LoVo (cell line): ENCODE results near the gene COMT.

Experiments used
- DNase-seq: peaks from one replicate; pipeline ENCODE4 v3.0.0-alpha.2; 2016; ENCODE audit warnings: low spot score

The COMT gene

DNA sequence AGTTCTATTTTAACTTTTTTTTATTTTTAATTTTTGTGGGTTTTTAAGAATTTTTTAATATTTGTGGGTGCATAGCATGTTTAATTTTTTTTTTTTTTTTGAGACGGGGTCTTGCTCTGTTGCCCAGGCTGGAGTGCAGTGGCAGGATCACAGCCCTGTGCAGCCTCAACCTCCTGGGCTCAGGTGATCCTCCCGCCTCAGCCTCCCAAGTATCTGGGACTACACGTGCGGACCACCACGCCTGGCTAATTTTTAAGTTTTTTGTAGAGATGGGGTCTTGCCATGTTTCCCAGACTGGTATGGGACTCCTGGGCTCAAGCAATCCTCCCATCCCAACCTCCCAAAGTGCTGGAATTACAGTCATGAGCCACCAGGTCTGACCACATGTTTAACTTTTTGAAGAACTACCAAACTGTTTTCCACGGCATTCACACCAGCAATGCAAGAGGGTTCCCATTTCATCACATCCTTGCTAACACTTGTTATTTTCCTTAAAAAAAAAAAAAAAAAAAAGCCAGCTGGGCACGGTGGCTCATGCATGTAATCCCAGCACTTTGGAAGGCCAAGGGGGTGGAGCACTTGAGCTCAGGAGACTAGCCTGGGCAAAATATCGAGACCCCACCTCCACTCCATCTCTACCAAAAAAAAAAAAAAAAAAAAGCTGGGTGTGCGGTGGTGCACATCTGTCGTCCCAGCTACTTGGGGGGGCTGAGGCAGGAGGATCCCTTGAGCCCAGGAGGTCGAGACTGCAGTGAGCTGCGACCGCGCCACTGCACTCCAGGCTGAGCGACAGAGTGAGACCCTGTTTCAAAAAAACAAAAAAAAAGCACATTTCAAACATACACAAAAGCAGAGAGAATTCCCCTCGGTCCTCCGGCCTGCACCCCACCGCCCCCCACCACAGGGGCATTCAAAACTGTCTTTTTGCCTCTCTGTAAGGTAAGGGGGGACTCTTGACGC lies 16.8 kb downstream of the COMT start:
- DNase-seq, result no peak

DNA sequence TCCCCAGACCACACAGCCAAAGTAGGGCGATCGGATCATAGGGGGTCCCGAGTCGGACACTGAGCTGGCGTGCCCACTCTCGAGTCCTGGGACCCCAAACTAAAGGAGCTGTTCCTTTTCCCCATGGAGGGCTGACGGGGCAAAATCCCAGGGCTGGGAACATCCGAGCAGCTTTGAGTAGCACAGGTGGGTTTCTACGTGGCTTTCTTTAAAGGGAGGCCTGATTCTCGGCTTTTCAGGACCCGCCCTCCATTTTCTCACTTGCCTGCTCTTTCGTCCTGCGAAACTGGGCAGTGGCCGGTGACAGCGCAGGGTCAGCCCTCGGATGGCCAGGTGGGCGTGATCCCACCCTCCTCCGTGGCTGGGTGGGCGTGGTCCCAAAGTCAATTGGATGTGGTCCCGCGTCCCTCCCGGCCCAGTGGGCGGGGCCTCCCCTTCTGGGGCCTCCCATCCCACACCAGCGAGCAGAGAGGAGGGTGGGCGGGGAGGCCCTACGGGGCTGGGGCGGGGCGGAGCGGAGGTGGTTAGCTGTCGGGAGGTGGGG lies 17.5 kb downstream of the COMT start:
- no peak for DNase-seq

DNA sequence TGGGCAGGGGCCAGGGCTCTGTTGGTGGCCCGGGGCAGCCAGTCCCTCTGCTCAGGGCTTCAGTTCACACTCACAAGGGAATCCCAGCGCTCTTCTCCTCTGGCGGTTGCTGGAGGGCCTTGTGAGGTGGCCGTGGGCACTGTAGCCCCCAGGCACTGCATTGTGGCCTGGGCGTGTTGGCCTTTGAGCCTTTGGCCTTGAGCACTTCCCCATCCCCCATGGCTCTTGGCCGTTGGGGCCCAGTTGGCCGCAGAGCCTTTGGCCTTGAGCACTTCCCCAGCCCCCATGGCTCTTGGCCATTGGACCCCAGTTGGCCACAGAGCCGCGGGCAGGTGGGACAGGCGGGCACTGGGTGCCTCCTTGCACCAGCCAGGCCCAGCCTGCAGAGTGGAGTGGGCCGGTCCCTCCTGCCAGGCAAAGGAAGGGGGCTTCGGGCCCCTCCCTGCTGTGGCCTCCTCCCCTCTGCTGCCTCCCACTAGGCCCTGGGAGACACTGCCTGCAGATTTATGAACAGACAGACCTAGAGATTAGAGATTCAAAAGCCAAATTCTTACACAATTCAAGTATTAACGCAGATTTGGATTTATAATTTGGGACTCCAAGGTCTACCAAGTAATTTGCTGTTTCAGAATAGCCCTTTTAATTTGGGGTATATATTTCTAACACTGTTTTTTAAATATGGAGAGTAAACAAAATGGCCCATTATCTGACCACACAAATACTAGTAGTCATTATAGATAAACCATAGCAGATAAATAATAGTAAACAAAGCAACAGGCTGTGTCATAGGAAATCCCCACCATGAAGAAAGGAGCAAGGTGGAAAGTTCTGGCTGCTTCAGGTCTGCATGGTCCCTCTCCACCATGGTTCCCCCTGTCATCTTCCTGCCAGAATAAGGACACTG lies 18.3 kb downstream of the COMT start:
- no peak for DNase-seq

DNA sequence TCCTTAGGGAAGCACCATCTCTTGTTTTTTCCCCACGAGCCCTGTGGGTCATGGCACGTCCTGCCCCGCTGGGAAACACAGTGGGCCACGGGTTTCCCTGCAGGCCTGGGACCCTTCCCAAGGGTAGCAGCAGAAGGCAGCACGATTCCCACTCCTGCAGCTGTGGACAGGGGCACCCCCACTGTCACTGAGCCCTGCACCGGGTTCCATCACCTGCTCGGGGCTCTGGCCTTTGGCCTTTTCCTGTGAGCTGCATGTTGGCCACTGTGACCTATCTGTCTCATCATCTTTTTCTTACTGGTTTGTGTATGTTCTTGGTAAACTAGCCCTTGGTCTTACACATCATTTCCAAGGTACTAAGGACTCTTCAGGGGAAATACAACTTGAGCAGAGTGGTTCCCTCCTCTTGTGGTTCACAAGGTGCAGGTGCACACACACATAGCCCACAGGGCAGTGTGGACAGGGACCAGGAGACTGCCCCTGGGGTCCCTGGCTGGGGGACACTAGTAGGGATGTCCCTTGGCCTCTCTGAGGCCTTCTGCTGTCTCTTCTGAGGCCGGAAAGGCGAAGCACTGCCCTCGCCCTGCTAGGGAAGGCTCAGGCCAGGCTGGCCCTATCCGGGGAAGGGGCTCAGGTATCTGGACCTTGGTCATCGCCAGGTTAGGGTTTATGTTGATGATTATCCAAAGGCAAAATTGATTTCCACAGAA lies 19.1 kb downstream of the COMT start:
- DNase-seq, result no peak

GRCh38 chr22:19961201-19961580 lies 19.6 kb downstream of the COMT start:
- no peak for DNase-seq

DNA sequence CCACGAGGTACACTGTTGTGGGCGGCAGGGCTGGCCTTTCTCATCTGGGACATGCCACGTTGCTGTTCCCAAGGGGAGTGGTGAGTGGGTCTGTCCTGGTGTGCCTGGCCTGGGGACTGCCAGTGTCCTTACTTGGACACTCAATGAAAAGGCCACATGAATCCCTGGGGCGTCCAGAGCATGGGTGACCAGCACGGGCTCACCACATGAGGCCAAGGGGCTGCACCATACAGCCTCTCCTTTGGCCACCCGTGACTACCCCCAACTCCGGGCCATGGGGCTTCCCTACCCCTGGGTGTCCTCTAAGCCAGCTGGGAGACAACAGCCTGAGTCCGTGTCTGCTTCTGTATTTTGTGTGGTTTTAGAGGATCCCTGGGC lies 20.3 kb downstream of the COMT start:
- DNase-seq, result no peak

DNA sequence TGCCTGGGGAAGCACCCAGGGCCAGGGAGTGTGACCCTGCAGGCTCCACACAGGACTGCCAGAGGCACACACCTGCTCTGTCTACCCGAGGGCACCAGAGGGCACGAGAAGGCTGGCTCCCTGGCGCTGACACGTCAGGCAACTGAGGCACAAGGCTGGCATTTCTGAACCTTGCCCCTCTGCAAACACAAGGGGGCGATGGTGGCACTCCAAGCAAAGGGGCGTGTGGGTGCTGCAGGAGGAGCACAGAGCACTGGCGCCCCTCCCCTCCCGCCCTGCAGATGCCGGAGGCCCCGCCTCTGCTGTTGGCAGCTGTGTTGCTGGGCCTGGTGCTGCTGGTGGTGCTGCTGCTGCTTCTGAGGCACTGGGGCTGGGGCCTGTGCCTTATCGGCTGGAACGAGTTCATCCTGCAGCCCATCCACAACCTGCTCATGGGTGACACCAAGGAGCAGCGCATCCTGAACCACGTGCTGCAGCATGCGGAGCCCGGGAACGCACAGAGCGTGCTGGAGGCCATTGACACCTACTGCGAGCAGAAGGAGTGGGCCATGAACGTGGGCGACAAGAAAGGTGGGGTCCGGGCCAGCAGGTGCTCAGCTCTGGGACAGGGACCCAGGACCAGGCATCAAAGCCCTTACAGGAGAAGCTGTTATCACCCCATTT lies 20.8 kb downstream of the COMT start:
- peak; percentile 41 for DNase-seq

- DNase-seq, result peak; percentile 74
These were observed 21.6 kb downstream of the COMT start for GRCh38 chr22:19962909-19963806.

DNA sequence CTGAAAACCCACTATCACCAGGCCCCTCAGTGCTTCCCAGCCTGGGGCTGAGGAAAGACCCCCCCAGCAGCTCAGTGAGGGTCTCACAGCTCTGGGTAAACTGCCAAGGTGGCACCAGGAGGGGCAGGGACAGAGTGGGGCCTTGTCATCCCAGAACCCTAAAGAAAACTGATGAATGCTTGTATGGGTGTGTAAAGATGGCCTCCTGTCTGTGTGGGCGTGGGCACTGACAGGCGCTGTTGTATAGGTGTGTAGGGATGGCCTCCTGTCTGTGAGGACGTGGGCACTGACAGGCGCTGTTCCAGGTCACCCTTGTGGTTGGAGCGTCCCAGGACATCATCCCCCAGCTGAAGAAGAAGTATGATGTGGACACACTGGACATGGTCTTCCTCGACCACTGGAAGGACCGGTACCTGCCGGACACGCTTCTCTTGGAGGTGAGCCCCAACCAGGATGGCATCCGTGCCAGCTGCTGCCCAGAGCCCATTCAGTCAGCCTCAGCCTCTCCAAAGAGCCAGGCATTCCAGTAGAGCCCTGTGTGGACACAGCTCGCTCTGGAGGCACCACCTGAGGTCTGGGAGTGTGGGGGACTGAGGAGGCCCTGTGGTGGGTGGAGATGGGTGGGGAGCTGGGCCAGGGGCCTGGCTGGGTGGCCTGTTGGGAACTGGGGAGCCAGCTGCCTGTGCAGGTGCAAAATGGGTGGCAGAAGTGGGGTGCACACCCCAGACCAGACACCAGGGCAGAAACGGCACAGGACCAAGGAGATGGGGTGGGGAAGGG lies 22.5 kb downstream of the COMT start:
- DNase-seq, result no peak

DNA sequence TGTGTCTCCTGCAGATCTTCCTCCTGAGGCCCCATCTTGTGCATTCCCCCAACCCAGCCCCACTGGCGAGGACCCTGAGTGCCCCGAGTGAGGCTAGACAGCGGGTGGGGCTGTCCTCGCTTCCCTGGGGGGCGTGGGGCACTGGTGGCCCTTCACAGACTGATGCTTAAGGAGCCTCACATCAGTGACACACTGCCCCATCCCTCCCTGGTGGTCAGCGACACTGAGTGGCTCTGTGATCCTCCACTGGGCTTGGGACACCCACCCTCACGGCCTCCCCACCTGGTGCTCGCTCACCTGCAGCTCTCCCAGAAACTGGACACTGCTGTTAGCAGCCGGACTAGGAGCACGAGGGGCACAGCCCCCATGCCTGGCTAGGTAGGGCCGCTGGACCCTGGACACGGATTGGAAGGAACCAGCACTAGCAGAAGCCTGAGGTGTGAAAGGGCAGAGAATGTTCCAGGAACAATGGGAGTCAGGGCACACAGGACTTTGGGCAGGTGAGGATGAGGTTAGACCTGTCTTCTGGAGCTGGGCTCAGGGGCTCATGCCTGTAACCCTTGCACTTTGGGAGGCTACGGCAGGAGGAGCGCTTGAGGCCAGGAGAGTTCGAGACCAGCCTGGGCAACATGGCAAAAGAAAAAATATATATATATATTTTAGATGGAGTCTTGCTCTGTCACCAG lies 23.3 kb downstream of the COMT start:
- DNase-seq, result no peak

DNA sequence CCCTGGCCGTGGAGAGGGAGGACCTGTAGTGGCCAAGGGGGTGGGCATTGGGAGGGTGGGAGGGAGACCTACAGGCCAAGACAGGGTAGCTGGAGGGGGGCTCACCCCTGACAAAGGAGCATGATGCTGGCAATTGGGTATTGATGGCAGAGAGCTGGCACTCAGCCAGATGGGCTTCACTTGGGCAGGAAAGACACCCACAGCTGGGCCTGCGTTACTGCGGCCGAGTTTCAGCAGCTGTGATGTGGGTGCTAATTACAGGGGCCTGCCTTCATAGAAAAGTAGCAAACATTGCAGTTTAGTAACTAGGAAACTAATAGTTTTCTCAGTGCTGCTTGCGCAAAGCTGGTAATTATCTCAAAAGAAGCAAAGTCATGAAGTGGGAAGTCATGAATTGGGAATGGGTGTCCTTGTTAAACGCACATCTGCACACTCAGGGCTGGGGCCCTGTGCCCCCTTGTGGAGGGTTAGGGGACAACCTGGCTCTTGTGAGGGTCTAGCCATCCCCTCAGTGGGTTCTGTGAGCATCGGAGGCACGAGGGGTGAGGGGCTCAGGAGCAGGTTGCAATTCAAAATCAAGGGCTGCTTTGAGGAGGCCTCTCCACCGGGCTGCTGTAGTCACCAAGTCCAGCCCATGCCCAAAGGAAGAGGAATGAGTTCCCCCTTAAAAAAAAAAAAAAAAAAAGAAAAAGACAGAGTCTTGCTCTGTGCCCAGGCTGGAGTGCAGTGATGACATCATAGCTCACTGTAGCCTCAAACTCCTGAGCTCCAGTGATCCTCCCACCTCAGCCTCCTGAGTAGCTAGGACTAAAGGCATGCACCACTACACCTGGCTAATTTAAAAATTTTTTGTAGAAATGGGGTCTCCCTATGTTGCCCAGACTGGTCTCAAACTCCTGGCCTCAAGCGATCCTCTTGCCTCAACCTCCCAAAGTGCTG lies 24.5 kb downstream of the COMT start:
- no peak for DNase-seq

- DNase-seq, result no peak
These were observed 25.6 kb downstream of the COMT start for GRCh38 chr22:19966908-19967750.

GRCh38 chr22:19967850-19968449 lies 26.4 kb downstream of the COMT start:
- no peak for DNase-seq

DNA sequence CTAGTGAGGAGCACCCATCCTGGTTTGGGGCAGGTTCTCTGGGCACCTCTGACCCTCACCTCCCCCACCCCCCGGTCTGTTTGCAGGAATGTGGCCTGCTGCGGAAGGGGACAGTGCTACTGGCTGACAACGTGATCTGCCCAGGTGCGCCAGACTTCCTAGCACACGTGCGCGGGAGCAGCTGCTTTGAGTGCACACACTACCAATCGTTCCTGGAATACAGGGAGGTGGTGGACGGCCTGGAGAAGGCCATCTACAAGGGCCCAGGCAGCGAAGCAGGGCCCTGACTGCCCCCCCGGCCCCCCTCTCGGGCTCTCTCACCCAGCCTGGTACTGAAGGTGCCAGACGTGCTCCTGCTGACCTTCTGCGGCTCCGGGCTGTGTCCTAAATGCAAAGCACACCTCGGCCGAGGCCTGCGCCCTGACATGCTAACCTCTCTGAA lies 26.9 kb downstream of the COMT start:
- DNase-seq, result no peak

GRCh38 chr22:19969141-19969928 lies 27.8 kb downstream of the COMT start:
- DNase-seq, result no peak

DNA sequence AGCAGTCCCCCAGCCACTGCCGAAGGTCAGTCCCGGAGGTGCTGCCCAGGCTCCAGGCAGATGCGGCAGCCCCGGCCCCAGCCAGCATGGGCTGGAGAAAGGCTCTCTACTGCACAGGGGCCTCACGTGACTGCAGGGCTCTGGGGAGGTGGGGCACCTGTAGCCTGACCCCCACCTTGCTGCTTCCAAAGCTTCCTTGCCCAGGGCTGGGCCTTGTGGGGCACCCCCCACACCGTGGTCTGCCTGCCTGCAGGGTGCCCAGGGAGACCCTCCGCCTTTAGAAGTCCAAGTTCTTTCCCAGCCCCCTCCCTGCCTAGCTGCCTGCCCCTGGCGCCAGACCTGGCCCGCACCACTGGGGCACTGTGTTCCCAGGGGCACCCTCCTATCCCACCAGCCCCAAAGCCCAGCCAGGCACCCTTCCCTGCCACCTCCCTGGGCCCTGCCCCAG lies 28.5 kb downstream of the COMT start:
- DNase-seq, result no peak
